Natural killer cell (primary cell): Measurements from ENCODE around the gene GPRC5D. TPM values are rescaled to one million over a fixed set of nuclear protein-coding genes. Genes with fewer than 3 reads are reported as not detected.

Experiments used
- ATAC-seq, 3 donors: fragments of 150-1000 bp in 2 of 3; fragments of 200-7000 bp in 1 of 3; cut with Tn5 transposase; 1 replicate in 1 of 3; 2 replicates in 2 of 3; pipeline ENCODE4 v1.10.0; 2021; ENCODE audit warnings: mild to moderate bottlenecking in 2 of 3, moderate library complexity in 2 of 3
- DNase-seq, 2 donors: peaks; one replicate each; pipeline versions ENCODE4 v3.0.0 to v3.0.0-alpha.2; 2013 to 2021; ENCODE audit warnings: mixed read lengths in 1 of 2
- H3K27ac ChIP-seq: one replicate; pipeline ENCODE4 v1.5.1; 2013; ENCODE audit warnings: mild to moderate bottlenecking, low read length
- H3K27me3 ChIP-seq: one replicate; pipeline ENCODE4 v1.6.1; 2013; ENCODE audit warnings: low read length; ENCODE audit not compliant: control insufficient read depth, insufficient read depth
- H3K36me3 ChIP-seq: one replicate; pipeline ENCODE4 v1.6.1; 2013; ENCODE audit warnings: low read length; ENCODE audit not compliant: control insufficient read depth, insufficient read depth
- H3K4me1 ChIP-seq: one replicate; pipeline ENCODE4 v1.6.1; 2013; ENCODE audit warnings: low read length; ENCODE audit not compliant: control insufficient read depth, insufficient read depth
- H3K4me3 ChIP-seq: one replicate; pipeline ENCODE4 v1.5.1; 2013; ENCODE audit warnings: low read length
- H3K9me3 ChIP-seq: one replicate; pipeline ENCODE4 v1.6.1; 2013; ENCODE audit warnings: low read length; ENCODE audit not compliant: control insufficient read depth, insufficient read depth
- H3K27ac Mint-ChIP-seq, 2 donors: one replicate each; pipeline ENCODE4 v1.8.0; 2022; ENCODE audit warnings: mild to moderate bottlenecking in 2 of 2, mixed read lengths in 2 of 2, moderate library complexity in 1 of 2
- H3K27me3 Mint-ChIP-seq, 2 donors: one replicate each; pipeline ENCODE4 v1.8.0; 2022; ENCODE audit warnings: low read depth in 2 of 2, mixed read lengths in 2 of 2
- H3K36me3 Mint-ChIP-seq: one replicate; pipeline ENCODE4 v1.8.0; 2022; ENCODE audit warnings: mixed read lengths
- H3K4me1 Mint-ChIP-seq, 2 donors: one replicate each; pipeline ENCODE4 v1.8.0; 2022; ENCODE audit warnings: mixed read lengths in 2 of 2
- H3K4me3 Mint-ChIP-seq: one replicate; pipeline ENCODE4 v1.8.0; 2022; ENCODE audit warnings: mild to moderate bottlenecking, moderate library complexity, mixed read lengths
- H3K9me3 Mint-ChIP-seq, 2 donors: one replicate each; pipeline ENCODE4 v1.8.0; 2022; ENCODE audit warnings: mixed read lengths in 2 of 2
- whole genome bisulfite sequencing: methylation state at CpG from one replicate; pipeline ENCODE4 v1.1.7; 2013; ENCODE audit warnings: missing lambda C conversion rate; ENCODE audit not compliant: insufficient coverage; 5-methylcytosine and 5-hydroxymethylcytosine counted together
- intact Hi-C: fragments of 100-400 bp; cut with micrococcal nuclease; formaldehyde crosslinking; loops from one replicate; pipeline ENCODE4 v1.14.2; 2022
- total RNA-seq, 4 donors: library from RNA; stranded (reverse); fragments of 120-200 nt in 1 of 4; gene quantifications; one replicate each; pipeline versions ENCODE4 v1.2.3 to v1.2.4, GENCODE V29; 2013 to 2022
- TF ChIP-seq, protein P1 (sequence below): fragments of 200-600 bp; IDR thresholded peaks from one replicate; pipeline ENCODE4 v1.8.0; 2022; ENCODE audit warnings: antibody characterized with exemption

The GPRC5D gene
- total RNA-seq, 3 donors from 2014 or later (not counting 1 experiment from before 2014, with no cell fraction given): 5.5 TPM; not detected in 2

DNA sequence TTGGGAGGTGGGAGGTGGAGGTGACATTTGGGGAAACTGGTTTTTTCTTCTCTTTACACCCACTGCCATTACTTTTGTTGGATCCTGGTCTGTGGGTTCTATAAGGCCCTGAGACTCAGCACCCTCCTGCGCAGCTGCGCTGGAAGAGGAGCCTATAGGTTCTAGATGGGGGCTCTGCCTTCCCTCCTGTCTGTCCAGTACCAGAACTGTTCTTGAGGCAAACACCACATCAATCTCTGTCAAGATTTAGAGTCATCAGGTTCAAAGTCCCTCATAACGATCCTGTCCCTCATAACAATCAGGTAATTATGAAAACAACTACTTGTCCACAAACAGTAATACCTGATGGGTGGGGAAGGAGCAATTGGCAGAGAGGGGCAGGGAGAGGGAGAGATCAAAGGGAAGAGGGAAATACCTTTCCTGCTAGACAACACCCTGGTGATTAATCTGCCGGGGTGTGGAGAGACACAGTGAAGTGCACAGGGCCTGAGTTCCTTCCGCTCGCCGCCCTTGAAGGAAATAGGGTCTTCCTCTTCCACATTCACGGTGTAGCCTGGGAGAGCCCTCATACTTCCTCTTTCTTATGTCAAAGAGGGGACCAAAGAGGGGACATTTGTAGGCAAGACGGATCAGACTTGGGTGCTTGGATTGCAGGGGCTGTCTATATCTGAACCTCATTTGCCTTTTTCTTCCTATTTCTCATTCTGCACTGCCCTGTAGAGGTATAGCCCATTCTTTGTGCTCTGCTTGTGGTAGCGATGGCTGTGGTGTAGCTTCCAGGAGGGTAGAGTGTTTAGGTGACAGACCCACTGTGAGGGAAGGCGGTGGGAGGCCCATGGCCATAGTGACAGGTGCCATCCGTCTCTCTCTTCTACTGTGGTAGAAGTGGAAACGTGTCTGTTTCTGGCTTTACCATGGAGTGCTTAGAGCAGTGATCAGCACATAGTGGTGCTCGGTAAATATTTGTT is 48.0 kb downstream of the GPRC5D start:
- Histone ChIP-seq H3K4me3 (no peak overlapping the region), H3K4me1 (no peaks in the 10 kb centered on the region), H3K36me3 (no peaks in the 10 kb centered on the region), H3K27ac (no peak overlapping the region), H3K27me3 (peaks cover 2% of the 10 kb centered on the region), H3K9me3 (no peaks in the 10 kb centered on the region)
- Mint-ChIP-seq H3K27me3 (peaks cover 0 to 11% of the 10 kb centered on the region in 2 donors), H3K36me3 (no peaks in the 10 kb centered on the region), H3K4me3 (no peak overlapping the region), H3K9me3 (no peaks in the 10 kb centered on the region), H3K4me1 (peaks cover 0 to under 1% of the 10 kb centered on the region in 2 donors), H3K27ac (no peak overlapping the region)
- DNase-seq (no peak), ATAC-seq (no peak)
- TF ChIP-seq, protein P1, sequence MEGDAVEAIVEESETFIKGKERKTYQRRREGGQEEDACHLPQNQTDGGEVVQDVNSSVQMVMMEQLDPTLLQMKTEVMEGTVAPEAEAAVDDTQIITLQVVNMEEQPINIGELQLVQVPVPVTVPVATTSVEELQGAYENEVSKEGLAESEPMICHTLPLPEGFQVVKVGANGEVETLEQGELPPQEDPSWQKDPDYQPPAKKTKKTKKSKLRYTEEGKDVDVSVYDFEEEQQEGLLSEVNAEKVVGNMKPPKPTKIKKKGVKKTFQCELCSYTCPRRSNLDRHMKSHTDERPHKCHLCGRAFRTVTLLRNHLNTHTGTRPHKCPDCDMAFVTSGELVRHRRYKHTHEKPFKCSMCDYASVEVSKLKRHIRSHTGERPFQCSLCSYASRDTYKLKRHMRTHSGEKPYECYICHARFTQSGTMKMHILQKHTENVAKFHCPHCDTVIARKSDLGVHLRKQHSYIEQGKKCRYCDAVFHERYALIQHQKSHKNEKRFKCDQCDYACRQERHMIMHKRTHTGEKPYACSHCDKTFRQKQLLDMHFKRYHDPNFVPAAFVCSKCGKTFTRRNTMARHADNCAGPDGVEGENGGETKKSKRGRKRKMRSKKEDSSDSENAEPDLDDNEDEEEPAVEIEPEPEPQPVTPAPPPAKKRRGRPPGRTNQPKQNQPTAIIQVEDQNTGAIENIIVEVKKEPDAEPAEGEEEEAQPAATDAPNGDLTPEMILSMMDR: no peak
- intact Hi-C loops: no loop called here
- 75% methylated on average over 13 of the region's 14 CpGs for WGBS

DNA sequence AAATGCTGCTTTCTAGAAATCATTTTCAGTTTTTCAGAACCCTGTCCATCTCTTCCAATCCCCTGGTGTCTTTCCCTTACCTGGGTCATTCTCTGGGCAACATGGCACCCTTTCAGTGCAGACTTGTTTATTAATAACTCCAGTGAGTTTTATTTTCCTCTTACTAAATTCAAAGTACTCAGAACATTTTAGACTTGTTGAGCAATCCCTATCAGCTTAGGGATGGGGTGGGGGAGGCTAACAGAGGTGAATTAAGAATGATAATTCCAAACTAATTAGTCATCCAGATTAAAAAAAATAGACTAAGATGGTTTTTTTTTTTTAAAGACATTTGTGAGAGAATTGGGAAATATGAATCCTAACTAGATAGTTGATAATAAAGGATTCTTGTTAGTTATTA is 49.9 kb downstream of the GPRC5D start:
- H3K4me3 Mint-ChIP-seq: no peak overlapping the region
- TF ChIP-seq, protein P1: no peak
- no peaks in the 10 kb centered on the region for H3K36me3 Mint-ChIP-seq
- Histone ChIP-seq H3K9me3 (no peaks in the 10 kb centered on the region), H3K4me1 (no peaks in the 10 kb centered on the region), H3K36me3 (no peaks in the 10 kb centered on the region), H3K27ac (no peak overlapping the region), H3K4me3 (no peak overlapping the region), H3K27me3 (peaks cover 2% of the 10 kb centered on the region)
- H3K9me3 Mint-ChIP-seq: no peaks in the 10 kb centered on the region
- no peak for DNase-seq
- no peak overlapping the region for H3K27ac Mint-ChIP-seq
- intact Hi-C loops: no loop called here
- H3K27me3 Mint-ChIP-seq: peaks cover 6 to 15% of the 10 kb centered on the region in 2 donors
- ATAC-seq: no peak
- no peaks in the 10 kb centered on the region for H3K4me1 Mint-ChIP-seq

DNA sequence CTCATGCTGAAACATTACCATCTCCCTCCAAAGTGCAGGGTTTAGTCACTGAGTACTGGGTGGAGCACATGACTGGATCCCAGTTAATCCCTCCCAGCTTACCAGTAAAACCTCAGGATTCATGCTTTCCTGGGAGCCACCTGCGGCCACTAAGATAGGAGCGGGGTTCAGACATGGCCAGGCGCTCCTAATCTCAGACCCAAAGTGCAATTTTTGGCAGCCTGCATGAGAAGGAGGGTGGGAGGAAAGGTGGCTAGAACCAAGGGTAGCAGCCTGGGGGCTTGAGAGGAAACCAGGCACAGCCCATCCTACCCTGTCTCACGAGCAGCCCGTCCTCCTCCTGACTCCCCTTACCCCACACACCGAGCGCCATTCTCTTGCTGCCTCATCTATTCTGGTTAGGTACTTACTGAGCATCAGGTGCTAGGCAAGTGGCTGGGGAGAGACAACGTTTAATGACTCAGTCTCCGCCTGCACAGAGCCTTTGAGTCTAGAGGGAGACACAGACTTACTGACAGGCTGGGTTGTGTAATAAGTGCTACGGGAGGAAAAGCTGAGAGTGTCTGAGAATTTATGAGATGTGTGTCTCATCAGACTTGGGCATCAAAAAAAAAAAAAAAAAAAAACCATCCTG is 50.7 kb downstream of the GPRC5D start:
- no peak overlapping the region for H3K4me3 ChIP-seq
- no peak for ATAC-seq
- intact Hi-C loops: no loop called here
- Mint-ChIP-seq H3K27me3 (peaks cover 13 to 16% of the 10 kb centered on the region in 2 donors), H3K4me1 (no peaks in the 10 kb centered on the region), H3K9me3 (no peaks in the 10 kb centered on the region), H3K36me3 (no peaks in the 10 kb centered on the region), H3K4me3 (no peak overlapping the region), H3K27ac (no peak overlapping the region)
- TF ChIP-seq, protein P1: no peak
- H3K27ac ChIP-seq: no peak overlapping the region
- no peak for DNase-seq
- no peaks in the 10 kb centered on the region for H3K4me1 ChIP-seq
- H3K27me3 ChIP-seq: peaks cover 2% of the 10 kb centered on the region
- 88% methylated on average over 6 of the region's 10 CpGs for WGBS
- no peaks in the 10 kb centered on the region for H3K9me3 ChIP-seq
- no peaks in the 10 kb centered on the region for H3K36me3 ChIP-seq
